Colonic mucosa (tissue), 4 donors: ENCODE data around the gene TNIK. TPM values are rescaled to one million over a fixed set of nuclear protein-coding genes. Genes with fewer than 3 reads are reported as not detected.

ENCODE experiments used
- DNase-seq: peaks from one replicate; pipeline ENCODE4 v3.0.0-alpha.2; 2020
- H3K27ac ChIP-seq: fragments of 200-600 bp; one replicate; pipeline ENCODE4 v1.8.0; 2021
- H3K27me3 ChIP-seq: fragments of 200-600 bp; one replicate; pipeline ENCODE4 v1.8.0; 2021
- H3K36me3 ChIP-seq: fragments of 200-600 bp; one replicate; pipeline ENCODE4 v1.8.0; 2021
- H3K4me1 ChIP-seq: fragments of 200-600 bp; one replicate; pipeline ENCODE4 v1.8.0; 2021; ENCODE audit warnings: mild to moderate bottlenecking
- H3K4me3 ChIP-seq: fragments of 200-600 bp; one replicate; pipeline ENCODE4 v1.8.0; 2021
- H3K9ac ChIP-seq, 2 donors: one replicate each; pipeline ENCODE4 v1.7.0; 2013; ENCODE audit warnings: control low read depth in 2 of 2, low read depth in 2 of 2, low read length in 2 of 2
- H3K9me3 ChIP-seq: fragments of 200-600 bp; one replicate; pipeline ENCODE4 v1.8.0; 2021
- intact Hi-C: fragments of 100-400 bp; cut with DNase I; formaldehyde crosslinking; loops from one replicate; pipeline ENCODE4 v1.14.1; 2022
- total RNA-seq, 2 donors: library from RNA; stranded (reverse); fragmentation: NEBNext Ultra II Directional in 1 of 2; extraction: Animal tissue kit (Norgen Biotek cat#: 25700) in 1 of 2; gene quantifications; one replicate each; pipeline ENCODE4 v1.2.1, GENCODE V29; 2021
- TF ChIP-seq, protein P1 (sequence below): fragments of 200-600 bp; IDR thresholded peaks from one replicate; pipeline ENCODE4 v1.8.0; 2022; ENCODE audit warnings: antibody characterized with exemption, mild to moderate bottlenecking
- donor health status: healthy.
- donor health status: DM: no; HTN: no; CAD: no.
- donor health status: DM: no; HTN: no; CAD: no.

TNIK gene
- total RNA-seq, 2 donors from 2014 or later, result 19.9 to 30.9 TPM

DNA sequence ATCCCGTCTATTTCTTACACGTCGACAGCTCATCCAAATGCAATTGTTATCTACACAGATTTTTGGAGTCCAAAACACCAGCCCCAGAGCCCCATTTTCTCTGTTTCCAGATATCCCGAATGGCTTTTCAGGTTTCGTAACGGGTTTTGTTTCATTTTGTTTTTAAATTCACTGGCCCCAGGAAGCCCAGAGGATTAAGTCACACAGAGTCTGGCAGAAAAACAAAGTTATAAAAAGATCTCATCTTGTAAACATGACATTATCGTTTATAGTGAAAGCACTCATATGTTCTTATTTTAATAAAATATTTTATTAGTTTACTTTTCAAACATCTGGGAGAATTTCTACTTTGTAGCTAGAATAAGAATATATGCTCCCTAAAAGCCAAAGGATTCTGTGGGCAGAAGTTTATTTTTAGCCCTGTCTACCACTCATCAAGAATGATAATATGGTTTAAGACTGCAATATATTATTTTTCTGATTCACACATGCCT, 284.4 kb downstream of the TNIK start:
- intact Hi-C loops, result loop anchor here (5.0 kb wide), 1 partner anchor 387 kb away; no protein-coding TSS in a partner anchor
- H3K27me3 ChIP-seq, result no peaks in the 10 kb centered on the region
- no peaks in the 10 kb centered on the region for H3K36me3 ChIP-seq
- H3K27ac ChIP-seq, result peak overlapping the region; percentile 11
- no peak overlapping the region for H3K4me3 ChIP-seq
- TF ChIP-seq, protein P1, sequence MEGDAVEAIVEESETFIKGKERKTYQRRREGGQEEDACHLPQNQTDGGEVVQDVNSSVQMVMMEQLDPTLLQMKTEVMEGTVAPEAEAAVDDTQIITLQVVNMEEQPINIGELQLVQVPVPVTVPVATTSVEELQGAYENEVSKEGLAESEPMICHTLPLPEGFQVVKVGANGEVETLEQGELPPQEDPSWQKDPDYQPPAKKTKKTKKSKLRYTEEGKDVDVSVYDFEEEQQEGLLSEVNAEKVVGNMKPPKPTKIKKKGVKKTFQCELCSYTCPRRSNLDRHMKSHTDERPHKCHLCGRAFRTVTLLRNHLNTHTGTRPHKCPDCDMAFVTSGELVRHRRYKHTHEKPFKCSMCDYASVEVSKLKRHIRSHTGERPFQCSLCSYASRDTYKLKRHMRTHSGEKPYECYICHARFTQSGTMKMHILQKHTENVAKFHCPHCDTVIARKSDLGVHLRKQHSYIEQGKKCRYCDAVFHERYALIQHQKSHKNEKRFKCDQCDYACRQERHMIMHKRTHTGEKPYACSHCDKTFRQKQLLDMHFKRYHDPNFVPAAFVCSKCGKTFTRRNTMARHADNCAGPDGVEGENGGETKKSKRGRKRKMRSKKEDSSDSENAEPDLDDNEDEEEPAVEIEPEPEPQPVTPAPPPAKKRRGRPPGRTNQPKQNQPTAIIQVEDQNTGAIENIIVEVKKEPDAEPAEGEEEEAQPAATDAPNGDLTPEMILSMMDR, result no peak
- H3K9ac ChIP-seq, result no peak overlapping the region
- H3K4me1 ChIP-seq, result no peaks in the 10 kb centered on the region
- no peaks in the 10 kb centered on the region for H3K9me3 ChIP-seq
- DNase-seq, result no peak

DNA sequence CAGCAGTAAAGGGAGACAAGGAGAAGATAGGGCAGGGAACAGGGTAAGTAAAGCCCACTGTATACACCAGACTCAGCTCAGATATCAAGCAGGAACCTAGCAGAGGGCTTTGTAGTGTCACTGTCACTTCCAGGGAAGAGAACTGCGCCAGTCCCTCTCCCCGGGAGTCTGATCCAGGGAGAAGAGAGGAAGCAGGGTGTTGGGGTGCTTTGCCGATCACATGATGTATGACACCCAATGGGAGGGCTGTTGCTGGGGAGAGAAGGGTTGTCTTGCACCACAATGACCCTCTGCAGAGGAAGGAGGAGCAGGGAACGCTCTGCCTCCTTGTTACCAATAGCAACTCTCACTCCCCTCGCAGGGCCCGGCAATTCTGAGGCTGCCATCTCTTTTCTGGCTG, 286.5 kb downstream of the TNIK start:
- H3K27me3 ChIP-seq, result no peaks in the 10 kb centered on the region
- H3K9me3 ChIP-seq, result no peaks in the 10 kb centered on the region
- H3K4me3 ChIP-seq, result no peak overlapping the region
- intact Hi-C loops, result no loop called here
- TF ChIP-seq, protein P1, result no peak
- peaks cover 3% of the 10 kb centered on the region for H3K4me1 ChIP-seq
- no peak overlapping the region for H3K9ac ChIP-seq
- no peaks in the 10 kb centered on the region for H3K36me3 ChIP-seq
- no peak overlapping the region for H3K27ac ChIP-seq
- no peak for DNase-seq

DNA sequence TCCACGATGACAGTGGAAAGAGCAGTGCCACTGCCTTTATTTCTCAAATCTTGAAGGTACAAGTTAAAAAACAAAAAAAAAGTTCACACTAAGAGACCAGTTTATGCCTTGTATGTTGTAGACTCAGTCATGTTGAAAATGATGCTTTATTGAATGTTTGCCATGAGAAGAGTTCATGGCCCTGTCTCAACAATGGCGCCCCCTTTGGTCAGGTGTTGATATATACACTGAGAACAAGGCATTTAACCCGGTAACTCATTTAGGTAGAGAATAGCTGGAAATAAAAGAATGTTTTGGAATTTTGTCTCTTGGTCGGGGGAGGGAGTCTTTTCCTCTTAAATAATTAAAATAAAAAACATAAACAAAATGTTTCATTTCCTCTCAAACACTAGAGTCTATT, 288.1 kb downstream of the TNIK start:
- intact Hi-C loops, result no loop called here
- H3K9me3 ChIP-seq, result no peaks in the 10 kb centered on the region
- no peaks in the 10 kb centered on the region for H3K27me3 ChIP-seq
- no peak for DNase-seq
- H3K4me3 ChIP-seq, result no peak overlapping the region
- no peak overlapping the region for H3K27ac ChIP-seq
- H3K4me1 ChIP-seq, result peaks cover 3% of the 10 kb centered on the region
- no peak overlapping the region for H3K9ac ChIP-seq
- TF ChIP-seq, protein P1, result no peak
- no peaks in the 10 kb centered on the region for H3K36me3 ChIP-seq

DNA sequence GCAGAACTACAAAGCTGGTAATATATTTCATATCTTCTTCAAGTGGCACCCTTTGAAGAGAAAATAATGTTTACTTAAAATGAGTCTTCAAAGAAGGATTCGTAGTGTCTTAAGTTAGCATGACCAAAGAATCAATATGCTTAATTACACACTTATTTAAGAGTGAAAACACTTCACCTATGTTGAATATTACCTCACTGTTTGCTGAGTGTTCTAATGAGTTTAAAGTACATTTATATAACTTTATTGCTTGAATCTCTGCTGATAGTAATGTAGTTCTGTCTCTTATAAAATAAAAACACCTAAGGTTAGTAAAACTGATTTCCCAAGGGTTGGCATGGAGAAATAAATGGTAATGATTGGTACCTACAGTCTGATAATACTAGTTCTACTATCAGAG, 290.3 kb downstream of the TNIK start:
- H3K27me3 ChIP-seq, result no peaks in the 10 kb centered on the region
- H3K9ac ChIP-seq, result no peak overlapping the region
- DNase-seq, result no peak
- H3K4me3 ChIP-seq, result no peak overlapping the region
- H3K36me3 ChIP-seq, result no peaks in the 10 kb centered on the region
- intact Hi-C loops, result no loop called here
- no peak overlapping the region for H3K27ac ChIP-seq
- H3K4me1 ChIP-seq, result peaks cover 3% of the 10 kb centered on the region
- H3K9me3 ChIP-seq, result no peaks in the 10 kb centered on the region
- TF ChIP-seq, protein P1, result no peak

DNA sequence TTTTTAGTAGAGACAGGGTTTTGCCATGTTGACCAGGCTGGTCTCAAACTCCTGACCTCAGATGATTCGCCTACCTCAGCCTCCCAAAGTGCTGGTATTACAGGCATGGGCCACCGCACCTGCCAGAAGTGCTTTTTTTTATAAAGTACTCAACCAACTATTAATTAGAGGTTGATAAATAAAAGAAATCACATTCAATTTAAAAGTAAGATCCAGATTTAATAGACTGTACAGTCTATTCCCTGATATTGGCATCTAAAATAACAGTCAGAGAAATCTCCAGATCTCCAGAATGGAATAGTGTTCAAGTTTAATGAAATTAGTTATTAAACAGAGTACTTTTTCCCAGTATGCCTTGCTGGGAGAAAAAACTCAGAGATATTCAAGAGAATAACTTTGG, 290.8 kb downstream of the TNIK start:
- DNase-seq, result no peak
- Histone ChIP-seq H3K27ac (no peak overlapping the region), H3K9me3 (no peaks in the 10 kb centered on the region), H3K36me3 (no peaks in the 10 kb centered on the region), H3K4me1 (peaks cover 3% of the 10 kb centered on the region), H3K27me3 (no peaks in the 10 kb centered on the region), H3K4me3 (no peak overlapping the region), H3K9ac (no peak overlapping the region)
- TF ChIP-seq, protein P1, result no peak
- intact Hi-C loops, result no loop called here

DNA sequence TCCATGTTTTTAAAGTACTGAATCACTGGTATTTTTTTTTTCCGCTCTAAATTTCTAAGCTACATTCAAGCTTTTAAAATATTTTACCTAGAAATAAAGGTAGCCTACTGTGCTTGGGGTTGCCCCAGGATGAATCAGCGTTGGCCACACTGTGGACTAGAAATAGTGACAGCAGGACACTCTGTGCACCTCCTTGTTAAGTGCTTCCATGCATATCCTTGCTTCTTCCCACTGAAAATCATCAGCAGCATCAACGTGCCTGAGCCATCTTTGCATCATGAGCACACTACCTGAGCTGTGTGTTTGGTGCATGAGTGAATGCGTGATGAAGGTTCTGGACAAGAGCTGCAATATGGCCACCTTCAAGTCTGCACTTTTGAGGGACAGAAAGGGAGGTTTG, 291.7 kb downstream of the TNIK start:
- H3K4me1 ChIP-seq, result peaks cover 3% of the 10 kb centered on the region
- H3K9ac ChIP-seq, result no peak overlapping the region
- no peak overlapping the region for H3K27ac ChIP-seq
- intact Hi-C loops, result no loop called here
- DNase-seq, result no peak
- no peaks in the 10 kb centered on the region for H3K9me3 ChIP-seq
- no peak overlapping the region for H3K4me3 ChIP-seq
- H3K27me3 ChIP-seq, result no peaks in the 10 kb centered on the region
- H3K36me3 ChIP-seq, result no peaks in the 10 kb centered on the region
- TF ChIP-seq, protein P1, result no peak
